HG03175 (cell line): ENCODE results near the gene MEP1A.
"Not testable (repeated sequence)": the region's sequence is repeated elsewhere in the genome, so short reads cannot be mapped to it uniquely, and the experiment has no call there.

ENCODE experiments used
- ATAC-seq: cut with Tn5 transposase; IDR thresholded peaks from one replicate; pipeline ENCODE4 v1.9.1; 2021; ENCODE audit warnings: mild to moderate bottlenecking, moderate library complexity; ENCODE audit not compliant: unreplicated experiment

The MEP1A gene

GRCh38 chr6:46774736-46775135 is 18.5 kb upstream of the MEP1A start:
- ATAC-seq = not testable (repeated sequence)

- no peak for ATAC-seq
These were observed 17.0 kb upstream of the MEP1A start for GRCh38 chr6:46776070-46776712.

GRCh38 chr6:46777476-46778346 is 15.5 kb upstream of the MEP1A start:
- no peak for ATAC-seq

- ATAC-seq = no peak
These were observed 11.5 kb upstream of the MEP1A start for GRCh38 chr6:46781478-46782378.

- no peak for ATAC-seq
These were observed 8.7 kb upstream of the MEP1A start for GRCh38 chr6:46784535-46784934.

GRCh38 chr6:46787871-46788540 is 5.2 kb upstream of the MEP1A start:
- ATAC-seq = no peak

GRCh38 chr6:46788791-46789190 is 4.4 kb upstream of the MEP1A start:
- ATAC-seq = no peak

GRCh38 chr6:46789434-46790354 is 3.5 kb upstream of the MEP1A start:
- no peak for ATAC-seq

GRCh38 chr6:46790355-46790874 is 2.8 kb upstream of the MEP1A start:
- no peak for ATAC-seq

GRCh38 chr6:46792635-46793034 is 554 bp upstream of the MEP1A start:
- no peak for ATAC-seq

GRCh38 chr6:46794068-46794467 is 879 bp downstream of the MEP1A start:
- ATAC-seq = no peak

GRCh38 chr6:46795816-46796215 is 2.6 kb downstream of the MEP1A start:
- ATAC-seq = no peak

- ATAC-seq = no peak
These were observed 3.8 kb downstream of the MEP1A start for GRCh38 chr6:46796848-46797580.

- no peak for ATAC-seq
These were observed 6.5 kb downstream of the MEP1A start for GRCh38 chr6:46799657-46800056.

- ATAC-seq = no peak
These were observed 15.6 kb downstream of the MEP1A start for GRCh38 chr6:46808806-46809205.

- ATAC-seq = no peak
These were observed 21.9 kb downstream of the MEP1A start for GRCh38 chr6:46815130-46815529.

GRCh38 chr6:46816626-46817025 is 23.4 kb downstream of the MEP1A start:
- ATAC-seq = no peak

GRCh38 chr6:46819561-46819960 is 26.4 kb downstream of the MEP1A start:
- no peak for ATAC-seq

- no peak for ATAC-seq
These were observed 28.3 kb downstream of the MEP1A start for GRCh38 chr6:46821458-46821881.
